Spleen (tissue), 7 donors: ENCODE results near the gene LCMT1.

Source experiments
- CTCF ChIP-seq, 11 experiments: fragments of 200-600 bp in 7 of 11; fragments of 450-650 bp in 4 of 11; sonication (generic) in 4 of 11; IDR thresholded peaks in 8 of 11; conservative IDR thresholded peaks in 3 of 11; 1 replicate in 7 of 11; 2 replicates in 4 of 11; pipeline versions ENCODE4 v1.4.0 to v1.8.0; 2016 to 2021; ENCODE audit warnings: antibody characterized with exemption in 11 of 11, inconsistent platforms in 4 of 11, mild to moderate bottlenecking in 1 of 11
- POLR2A ChIP-seq, 3 donors: fragments of 450-650 bp; IDR thresholded peaks; one replicate each; pipeline ENCODE4 v1.5.1; 2017; ENCODE audit warnings: antibody characterized with exemption in 3 of 3, mild to moderate bottlenecking in 1 of 3
- POLR2AphosphoS5 ChIP-seq, 3 donors: sonication (generic); formaldehyde crosslinking; IDR thresholded peaks; one replicate each; pipeline ENCODE4 v1.5.1; 2017; ENCODE audit warnings: antibody characterized with exemption in 3 of 3
- donor health status: DM: no; HTN: no; CAD: no; lungs with moderate emphysema.
- donor health status: DM: no; HTN: no; CAD: no.
- donor health status: DM: no; HTN: no; CAD: no.

DNA sequence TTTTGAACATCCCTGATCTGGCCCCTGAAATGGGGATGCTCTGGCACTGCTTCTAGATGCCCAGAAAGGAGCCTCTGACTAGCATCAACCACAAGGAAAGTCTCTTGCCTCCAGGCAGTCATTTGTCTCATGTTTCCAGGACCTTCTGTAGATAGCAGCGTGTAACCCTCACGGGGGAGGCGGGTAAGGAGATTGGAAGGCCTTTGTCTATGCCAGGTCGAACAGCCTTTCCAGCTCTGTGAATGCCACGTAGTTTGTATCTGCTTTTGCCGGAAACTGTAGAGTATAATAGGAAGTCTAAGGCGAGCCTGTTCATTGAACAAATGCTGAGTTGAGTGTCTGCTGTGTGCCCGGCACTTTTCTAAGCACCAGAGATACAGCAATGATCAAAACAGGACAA is 61.3 kb downstream of the LCMT1 start:
- TF ChIP-seq POLR2A (IDR thresholded peaks at IDR 0.05): no peak
- TF ChIP-seq CTCF (IDR thresholded peaks at IDR 0.05 in 8 of 11, conservative IDR thresholded peaks at IDR 0.05 in 3 of 11): no peak
- TF ChIP-seq POLR2AphosphoS5 (IDR thresholded peaks at IDR 0.05): no peak
